RPMI8226 (cell line): ENCODE measurements around the gene FCRL6.

Source experiments
- DNase-seq: peaks from one replicate; pipeline ENCODE4 v3.0.0-alpha.2; 2015

The FCRL6 gene

DNA sequence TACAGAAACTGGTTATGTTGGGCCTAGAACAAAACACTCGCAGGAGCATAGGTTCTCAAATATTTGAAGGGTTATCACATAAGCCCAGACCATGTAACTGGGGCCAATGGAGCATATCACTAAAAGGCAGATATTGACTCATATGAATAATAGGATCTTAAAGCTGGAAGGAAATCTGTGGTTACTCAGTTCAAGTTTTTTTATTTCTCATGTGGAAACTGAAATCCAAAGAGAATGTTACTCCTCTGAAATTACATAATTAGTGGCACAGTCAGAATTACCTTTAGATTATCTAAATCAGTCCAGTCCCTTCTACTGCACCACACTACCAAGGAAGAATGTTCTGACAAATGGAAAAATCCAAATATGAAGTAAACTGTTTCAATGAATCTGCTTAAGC, 36.6 kb downstream of the FCRL6 start:
- DNase-seq = no peak

- no peak for DNase-seq
Observed at GRCh38 chr1:159839116-159839849, 37.1 kb downstream of the FCRL6 start.

DNA sequence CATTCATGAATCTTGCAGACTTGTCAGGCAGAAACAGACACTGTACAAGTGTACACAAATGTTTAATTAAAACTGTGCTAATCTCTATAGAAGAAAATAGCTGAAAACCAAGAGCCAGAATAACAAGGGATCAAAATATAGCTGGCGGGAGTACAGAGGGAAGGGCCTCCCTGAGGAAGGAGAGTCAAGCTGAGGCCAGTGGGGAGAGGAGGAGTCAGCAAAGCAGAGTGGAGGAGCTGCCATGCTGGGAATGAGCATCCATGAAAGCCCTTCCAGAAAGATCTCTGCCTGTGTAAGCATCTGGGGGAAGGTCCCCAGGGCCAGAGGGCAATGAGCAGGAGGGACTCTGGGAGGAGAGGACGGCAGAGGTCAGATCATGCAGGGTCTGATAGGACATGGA, 39.6 kb downstream of the FCRL6 start:
- DNase-seq = no peak

DNA sequence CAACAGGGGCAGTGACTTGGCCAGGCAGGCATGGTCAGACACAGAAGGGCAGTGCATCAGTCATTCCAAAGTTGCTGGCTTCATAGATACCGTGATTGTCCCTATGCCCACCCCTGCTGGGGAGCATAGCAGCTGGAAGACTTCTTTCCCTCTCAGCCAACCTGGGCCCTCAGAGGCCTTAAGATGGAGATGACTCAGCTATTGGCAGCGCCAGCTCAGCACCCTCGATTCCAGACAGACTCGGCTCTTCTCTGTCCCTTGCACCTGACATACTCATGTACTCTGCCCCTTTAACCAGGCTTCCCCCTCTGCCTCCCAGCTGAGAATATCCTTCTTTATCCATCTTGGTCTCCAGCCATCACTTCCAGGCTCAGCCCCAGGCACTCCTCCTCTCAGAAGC, 41.3 kb downstream of the FCRL6 start:
- peak; percentile 63 for DNase-seq

GRCh38 chr1:159845751-159846629, 43.8 kb downstream of the FCRL6 start:
- DNase-seq = no peak

- no peak for DNase-seq
Observed at GRCh38 chr1:159847231-159847630, 45.1 kb downstream of the FCRL6 start.

GRCh38 chr1:159848326-159848725, 46.2 kb downstream of the FCRL6 start:
- no peak for DNase-seq

- no peak for DNase-seq
Observed at GRCh38 chr1:159849626-159850366, 47.6 kb downstream of the FCRL6 start.

DNA sequence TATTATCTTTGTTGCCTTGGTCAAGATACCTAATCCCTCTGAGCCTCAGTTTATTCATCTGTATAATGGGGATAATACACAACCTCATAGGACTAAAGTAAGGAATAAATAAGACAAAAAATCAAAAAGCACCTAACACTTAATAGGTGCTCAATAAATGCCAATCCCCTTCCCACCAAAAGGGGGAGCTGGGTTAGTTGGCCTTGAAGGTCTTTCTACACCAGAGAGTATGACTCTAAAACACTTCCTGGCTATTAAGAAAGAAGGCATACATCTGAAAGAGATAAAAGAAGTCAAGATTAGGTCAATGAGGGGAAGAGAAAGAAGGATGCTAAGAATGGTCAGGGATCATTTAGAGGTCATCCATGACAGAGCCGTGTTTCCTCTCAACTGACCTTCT, 49.2 kb downstream of the FCRL6 start:
- DNase-seq = peak; percentile 33

GRCh38 chr1:159853417-159854115, 51.4 kb downstream of the FCRL6 start:
- DNase-seq = no peak

- no peak for DNase-seq
Observed at GRCh38 chr1:159854116-159854692, 52.0 kb downstream of the FCRL6 start.

DNA sequence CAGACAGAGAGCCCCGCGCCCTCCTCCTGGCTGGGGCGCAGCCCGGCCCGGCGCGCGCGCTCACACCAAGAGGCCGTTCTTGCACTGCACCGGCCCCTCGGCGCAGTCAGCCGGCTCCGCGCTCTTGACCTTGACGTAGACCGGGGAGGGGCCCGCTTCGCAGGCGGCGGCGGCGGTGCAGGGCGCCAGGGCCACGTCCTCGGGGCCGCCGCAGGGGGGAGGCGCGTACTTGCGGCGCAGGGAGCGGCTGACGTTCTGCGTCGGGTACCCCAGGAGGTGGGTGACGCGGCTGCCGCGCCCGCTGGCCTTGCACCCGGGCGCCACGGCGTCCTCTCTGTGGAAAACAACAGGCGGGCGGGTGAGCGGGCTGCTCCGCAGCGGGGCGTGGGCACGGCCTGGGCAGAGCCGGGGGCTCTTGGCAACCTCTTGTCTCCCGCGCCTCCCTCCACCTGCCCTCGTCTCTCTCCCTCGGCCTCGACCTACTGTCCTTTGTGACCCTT, 52.6 kb downstream of the FCRL6 start:
- DNase-seq = peak; percentile 91

- DNase-seq = no peak
Observed at GRCh38 chr1:159855709-159856108, 53.5 kb downstream of the FCRL6 start.

GRCh38 chr1:159856576-159856975, 54.4 kb downstream of the FCRL6 start:
- no peak for DNase-seq

GRCh38 chr1:159857889-159858288, 55.7 kb downstream of the FCRL6 start:
- DNase-seq = no peak

DNA sequence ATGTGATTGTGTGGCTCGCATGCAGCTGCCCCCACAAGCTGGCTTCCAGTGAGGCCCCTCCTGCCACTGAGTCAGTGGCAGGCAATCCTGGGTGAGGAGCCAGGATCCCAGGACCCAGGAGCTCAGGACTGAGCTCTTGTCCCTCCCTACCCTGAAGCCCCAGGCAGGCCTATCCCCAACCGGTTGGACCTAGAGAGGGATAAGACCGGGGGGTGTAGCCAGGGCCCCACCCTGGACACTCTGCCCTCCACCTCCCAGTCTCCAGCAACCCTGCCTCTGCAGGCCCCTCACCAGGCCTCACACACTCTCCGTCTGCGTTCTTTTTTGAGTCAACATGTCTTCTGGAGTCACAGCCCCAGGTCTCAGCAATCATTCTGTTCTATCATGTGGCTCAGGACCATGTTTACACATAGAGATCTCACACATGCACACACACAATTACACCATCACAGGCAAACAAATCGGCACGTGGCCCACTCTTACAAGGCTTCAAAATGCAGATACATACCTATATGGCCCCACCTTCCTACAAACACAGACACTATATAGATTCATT, 57.7 kb downstream of the FCRL6 start:
- no peak for DNase-seq

DNA sequence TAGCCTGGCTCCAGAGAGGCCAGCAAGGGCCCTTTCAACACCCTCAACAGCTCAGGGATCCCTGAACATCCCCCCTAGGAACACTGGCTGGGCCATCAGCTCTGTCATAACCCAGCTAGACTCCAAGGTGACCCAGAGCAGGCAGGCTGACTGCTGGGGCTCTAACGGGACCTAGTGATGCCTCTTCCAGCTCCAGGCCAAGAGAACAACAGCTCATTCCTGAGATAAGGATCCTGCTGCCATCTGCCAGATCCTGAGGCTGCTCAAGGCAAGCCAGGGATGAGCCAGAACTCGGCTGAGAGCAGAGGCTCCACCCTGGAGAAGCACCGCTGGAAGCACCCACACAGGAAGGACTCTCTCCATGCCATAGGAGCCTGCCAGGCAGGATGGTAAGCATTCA, 58.3 kb downstream of the FCRL6 start:
- no peak for DNase-seq

DNA sequence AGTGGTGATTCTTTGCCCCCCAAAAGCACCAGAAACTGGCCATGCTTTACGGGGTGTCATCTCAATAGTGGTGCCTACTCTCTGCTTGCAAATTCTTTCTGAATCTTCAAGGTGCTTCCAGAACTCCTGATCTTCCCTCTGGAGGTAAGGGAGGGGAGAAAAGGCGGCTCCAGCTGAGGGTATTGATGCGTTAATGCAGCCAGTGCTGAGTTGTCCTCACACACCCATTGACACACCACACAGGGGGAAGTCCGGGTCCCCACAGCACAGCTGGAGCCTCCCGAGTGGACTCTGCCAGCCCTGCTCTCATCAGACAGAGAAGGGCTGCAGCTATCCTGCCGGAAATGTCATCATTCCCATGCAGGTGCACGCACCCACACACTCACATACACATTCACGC, 59.1 kb downstream of the FCRL6 start:
- no peak for DNase-seq

GRCh38 chr1:159862031-159862430, 59.9 kb downstream of the FCRL6 start:
- no peak for DNase-seq

DNA sequence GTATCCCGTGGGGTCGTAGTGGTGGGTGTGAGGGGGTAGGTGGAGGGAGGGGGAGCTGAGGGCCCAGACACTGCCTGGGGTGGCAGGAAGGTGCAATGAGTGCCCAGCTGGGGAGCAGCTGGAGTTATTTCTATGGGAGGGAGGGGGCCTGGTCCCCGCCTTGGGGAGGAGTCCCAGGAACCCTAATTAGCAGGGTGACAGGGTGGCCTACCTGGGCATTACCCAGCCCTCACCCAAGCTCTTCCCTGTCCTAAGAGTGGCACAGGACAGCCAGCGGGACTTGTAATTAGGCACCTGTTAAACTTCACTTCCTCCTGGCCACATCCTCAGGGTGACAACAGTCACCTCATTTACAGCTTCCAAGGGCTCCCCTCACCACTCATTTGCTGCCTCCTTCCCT, 60.4 kb downstream of the FCRL6 start, which contains the start of gene VSIG8:
Gene VSIG8 (minus strand): TSS at position 101 of the 400 bp plus-strand sequence. CDS start 136 bp downstream, outside the sequence.
- DNase-seq = no peak

DNA sequence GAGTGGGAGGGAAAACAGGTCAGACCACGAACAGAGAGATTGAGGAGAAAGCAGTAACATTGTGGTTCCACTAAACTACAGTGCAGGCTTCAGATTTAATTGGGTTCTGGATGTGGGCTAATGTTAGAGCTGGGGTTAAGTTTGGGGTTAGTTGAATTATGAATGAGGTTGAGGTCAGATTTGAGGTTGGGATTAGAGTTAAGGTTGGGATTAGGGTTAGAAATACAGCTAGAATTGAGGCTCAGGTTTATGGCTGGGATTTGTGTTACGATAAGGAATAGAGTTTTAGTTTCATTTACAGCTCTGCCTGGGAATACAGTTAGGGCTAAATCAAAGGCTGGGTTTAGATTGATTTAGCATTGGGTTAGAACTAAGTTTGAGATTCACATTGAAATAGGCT, 62.1 kb downstream of the FCRL6 start:
- DNase-seq = no peak
